Fibroblast of peridontal ligament (primary cell): ENCODE results near the gene PRPF6.

ENCODE experiments used
- DNase-seq: peaks from one replicate; pipeline ENCODE4 v3.0.0-alpha.2; 2010; ENCODE audit errors: extremely low read depth

PRPF6 gene

GRCh38 chr20:64077541-64077875, 96.6 kb downstream of the PRPF6 start:
- DNase-seq, result no peak

GRCh38 chr20:64077876-64078551, 97.1 kb downstream of the PRPF6 start:
- no peak for DNase-seq

DNA sequence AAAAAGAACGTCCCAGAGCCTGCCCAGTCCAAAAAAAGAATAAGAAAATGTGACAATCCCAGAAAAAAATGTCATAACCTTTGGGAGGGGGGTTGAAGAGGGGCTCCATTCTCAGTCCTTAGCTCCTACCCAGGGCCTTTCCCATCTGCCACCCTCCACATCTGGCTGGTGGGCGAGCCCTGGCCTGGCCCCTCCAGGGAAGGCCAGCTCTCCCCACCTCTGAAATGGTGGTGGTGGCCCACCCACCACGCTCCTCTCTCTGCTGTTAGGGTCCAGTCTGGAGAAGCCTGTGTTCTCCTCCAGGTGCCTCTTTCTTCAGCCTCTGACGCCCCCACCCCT, 98.0 kb downstream of the PRPF6 start:
- DNase-seq, result no peak

- peak; percentile 40 for DNase-seq
Observed at GRCh38 chr20:64079273-64080012, 98.5 kb downstream of the PRPF6 start, which contains the start of gene RGS19. TSS of gene RGS19 (minus strand) at chr20:64079518. CDS start at chr20:64076886, 2,632 bp downstream.

DNA sequence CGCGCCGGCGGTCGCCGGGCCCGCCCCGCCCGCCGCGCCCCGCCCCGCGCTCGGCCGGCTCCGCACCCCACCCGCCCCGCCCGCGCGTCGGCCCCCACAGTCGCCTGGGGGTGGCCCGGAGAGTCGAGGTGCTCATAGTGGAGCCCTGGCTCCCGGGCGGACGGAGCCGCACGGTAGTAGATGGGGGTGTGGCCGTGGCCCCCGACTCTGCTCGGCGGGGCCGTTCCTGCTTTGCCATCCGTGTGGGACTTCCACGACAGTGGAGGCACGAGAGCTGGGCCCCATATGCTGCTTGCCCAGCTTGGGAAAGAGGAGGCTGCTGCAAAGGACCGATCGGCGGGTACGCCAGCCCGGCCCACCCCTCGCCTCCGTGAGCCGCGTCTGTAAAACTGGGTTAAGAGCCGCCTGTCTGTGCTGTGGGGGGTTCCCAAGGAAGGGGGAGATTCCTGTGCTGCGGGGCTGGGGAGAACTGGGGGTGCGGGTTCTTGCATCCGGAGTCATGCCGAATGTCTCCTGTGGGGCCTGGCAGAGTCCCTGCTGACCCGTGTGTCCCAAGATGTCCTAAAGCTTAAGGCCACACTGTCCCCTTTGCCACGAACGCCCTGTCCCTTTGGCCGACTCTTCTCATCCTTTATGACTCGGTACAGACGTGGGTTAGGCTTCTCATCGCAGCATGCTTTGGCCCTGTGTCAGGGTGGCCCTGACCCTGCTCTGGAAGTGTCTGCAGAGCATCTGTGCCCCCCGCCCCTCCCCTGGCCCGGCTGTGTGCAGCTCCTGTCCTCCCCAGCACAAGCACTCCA, 99.3 kb downstream of the PRPF6 start, which contains the start of gene OPRL1:
TSS of gene OPRL1 (plus strand) at position 70 of the 800 bp plus-strand sequence. CDS start 12,639 bp downstream, outside the sequence.
- DNase-seq, result no peak

- DNase-seq, result no peak
Observed at GRCh38 chr20:64080813-64081623, 100.1 kb downstream of the PRPF6 start.

DNA sequence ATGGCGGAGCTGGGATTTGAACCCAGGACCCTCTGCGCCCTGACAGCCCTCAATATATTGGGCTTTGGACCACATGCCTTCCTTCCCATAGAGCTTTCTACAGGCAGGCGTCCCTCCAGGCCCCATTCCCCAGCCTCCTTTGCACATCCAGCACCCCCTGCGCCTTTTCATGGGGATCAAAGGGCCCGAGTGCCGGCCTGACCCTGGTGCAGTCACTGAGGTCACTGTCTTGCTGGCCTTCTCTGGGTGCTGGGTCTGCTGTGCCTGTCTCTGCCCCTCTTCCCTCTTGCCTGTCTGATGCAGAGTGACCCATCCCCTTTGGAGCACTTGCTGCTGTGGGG, 100.7 kb downstream of the PRPF6 start:
- no peak for DNase-seq

- DNase-seq, result no peak
Observed at GRCh38 chr20:64082126-64082731, 101.3 kb downstream of the PRPF6 start.
